GM18502 (cell line): Measurements from ENCODE around the gene BRD3.
"Not testable (repeated sequence)": the region's sequence is repeated elsewhere in the genome, so short reads cannot be mapped to it uniquely, and the experiment has no call there.

Experiments used
- ATAC-seq: cut with Tn5 transposase; IDR thresholded peaks from one replicate; pipeline ENCODE4 v1.9.1; 2021; ENCODE audit warnings: mild to moderate bottlenecking; ENCODE audit not compliant: unreplicated experiment, poor library complexity

The BRD3 gene

GRCh38 chr9:133996531-133997520, 71.0 kb downstream of the BRD3 start:
- ATAC-seq: no peak

GRCh38 chr9:133995012-133995896, 72.6 kb downstream of the BRD3 start:
- ATAC-seq: no peak

GRCh38 chr9:133994353-133995011, 73.3 kb downstream of the BRD3 start:
- no peak for ATAC-seq

GRCh38 chr9:133993635-133994253, 74.1 kb downstream of the BRD3 start:
- no peak for ATAC-seq

GRCh38 chr9:133992780-133993634, 74.8 kb downstream of the BRD3 start:
- ATAC-seq: peak; percentile 55

- peak; percentile 57 for ATAC-seq
Measured at GRCh38 chr9:133991964-133992779, 75.7 kb downstream of the BRD3 start, which contains the start of gene VAV2. TSS of gene VAV2 (minus strand) at chr9:133992324. CDS start at chr9:133992278, 46 bp downstream.

GRCh38 chr9:133991214-133991921, 76.5 kb downstream of the BRD3 start:
- peak; percentile 11 for ATAC-seq

GRCh38 chr9:133990366-133991213, 77.2 kb downstream of the BRD3 start:
- ATAC-seq: no peak

GRCh38 chr9:133989625-133990365, 78.0 kb downstream of the BRD3 start:
- ATAC-seq: no peak

- ATAC-seq: not testable (repeated sequence)
Measured at GRCh38 chr9:133988771-133989170, 79.1 kb downstream of the BRD3 start.

GRCh38 chr9:133987946-133988665, 79.7 kb downstream of the BRD3 start:
- no peak for ATAC-seq

GRCh38 chr9:133987446-133987788, 80.4 kb downstream of the BRD3 start:
- ATAC-seq: no peak

- no peak for ATAC-seq
Measured at GRCh38 chr9:133986774-133987445, 80.9 kb downstream of the BRD3 start.

GRCh38 chr9:133986061-133986460, 81.8 kb downstream of the BRD3 start:
- no peak for ATAC-seq
